ENCODE results near the gene ANKLE2.

Gene ANKLE2

GRCh38 chr12:132719954-132720324 lies 41.7 kb downstream of the ANKLE2 start:
- no peak for TF ChIP-seq CTCF (IDR thresholded peaks at IDR 0.05; ENCODE audit: low read depth, low read length, missing control alignments)
- DNase-seq (ENCODE audit: low read depth): no peak
- no peak overlapping the region for H3K4me3 ChIP-seq (ENCODE audit: low read depth, low read length)

GRCh38 chr12:132719141-132719953 lies 42.3 kb downstream of the ANKLE2 start:
- DNase-seq (ENCODE audit: low read depth): no peak
- TF ChIP-seq CTCF (IDR thresholded peaks at IDR 0.05; ENCODE audit: low read depth, low read length, missing control alignments): no peak
- H3K4me3 ChIP-seq (ENCODE audit: low read depth, low read length): no peak overlapping the region

GRCh38 chr12:132718644-132719043 lies 43.0 kb downstream of the ANKLE2 start:
- DNase-seq (ENCODE audit: low read depth): no peak
- no peak overlapping the region for H3K4me3 ChIP-seq (ENCODE audit: low read depth, low read length)
- TF ChIP-seq CTCF (IDR thresholded peaks at IDR 0.05; ENCODE audit: low read depth, low read length, missing control alignments): no peak

- no peak overlapping the region for H3K4me3 ChIP-seq (ENCODE audit: low read depth, low read length)
- TF ChIP-seq CTCF (IDR thresholded peaks at IDR 0.05; ENCODE audit: low read depth, low read length, missing control alignments): no peak
- DNase-seq (ENCODE audit: low read depth): no peak
These were observed 43.9 kb downstream of the ANKLE2 start for GRCh38 chr12:132717531-132718387.

GRCh38 chr12:132717011-132717410 lies 44.6 kb downstream of the ANKLE2 start:
- no peak for TF ChIP-seq CTCF (IDR thresholded peaks at IDR 0.05; ENCODE audit: low read depth, low read length, missing control alignments)

GRCh38 chr12:132716356-132716755 lies 45.3 kb downstream of the ANKLE2 start:
- no peak overlapping the region for H3K4me3 ChIP-seq (ENCODE audit: low read depth, low read length)
- DNase-seq (ENCODE audit: low read depth): no peak
- TF ChIP-seq CTCF (IDR thresholded peaks at IDR 0.05; ENCODE audit: low read depth, low read length, missing control alignments): no peak

More at GRCh38 chr12:132717011-132717410, 44.6 kb downstream of the ANKLE2 start:
- no peak for DNase-seq (ENCODE audit: low read depth)
- no peak overlapping the region for H3K4me3 ChIP-seq (ENCODE audit: low read depth, low read length)

Data from GM12864 (cell line).